H1 (cell line): ENCODE measurements around the gene STX10. TPM values are rescaled to one million over a fixed set of nuclear protein-coding genes. Genes with fewer than 3 reads are reported as not detected.

Source experiments
- BACH1 ChIP-seq: IDR thresholded peaks from 2 replicates; pipeline ENCODE4 v1.6.1; 2012; ENCODE audit warnings: low read length, improper control_type of control experiment
- BCL11A ChIP-seq, 2 experiments: IDR thresholded peaks; one replicate each; pipeline ENCODE4 v1.6.1; 2011; ENCODE audit warnings: low read depth in 2 of 2, low read length in 2 of 2, mild to moderate bottlenecking in 2 of 2
- CEBPB ChIP-seq: IDR thresholded peaks from 2 replicates; pipeline ENCODE4 v1.6.1; 2012; ENCODE audit warnings: low read depth, low read length
- CHD2 ChIP-seq: IDR thresholded peaks from 2 replicates; pipeline ENCODE4 v1.6.1; 2012; ENCODE audit warnings: low read length, improper control_type of control experiment
- CREB1 ChIP-seq: IDR thresholded peaks from 2 replicates; pipeline ENCODE4 v1.6.1; 2012; ENCODE audit warnings: inconsistent platforms
- E2F6 ChIP-seq: IDR thresholded peaks from 2 replicates; pipeline ENCODE4 v1.6.1; 2012; ENCODE audit warnings: inconsistent platforms
- JUND ChIP-seq: IDR thresholded peaks from 2 replicates; pipeline ENCODE4 v1.6.1; 2011; ENCODE audit warnings: mild to moderate bottlenecking, improper control_type of control experiment, low read length
- KDM5A ChIP-seq: fragments of 200-600 bp; IDR thresholded peaks from 2 replicates; pipeline ENCODE4 v1.7.1; 2012; ENCODE audit warnings: mild to moderate bottlenecking, low read length, inconsistent platforms, mixed read lengths
- MAX ChIP-seq: IDR thresholded peaks from 2 replicates; pipeline ENCODE4 v1.6.1; 2012; ENCODE audit warnings: inconsistent platforms
- NANOG ChIP-seq: IDR thresholded peaks from 2 replicates; pipeline ENCODE4 v1.6.1; 2011; ENCODE audit warnings: low read length, low read depth, mild to moderate bottlenecking, inconsistent platforms; ENCODE audit not compliant: insufficient read depth, poor library complexity, severe bottlenecking
- PHF8 ChIP-seq: fragments of 200-600 bp; sonication (generic); conservative IDR thresholded peaks from 2 replicates; pipeline ENCODE4 v1.7.1; 2012; ENCODE audit warnings: low read depth, mild to moderate bottlenecking, inconsistent platforms, low read length, moderate library complexity
- POLR2A ChIP-seq, 2 experiments: IDR thresholded peaks; 1 replicate in 1 of 2; 2 replicates in 1 of 2; pipeline ENCODE4 v1.6.1; 2011; ENCODE audit warnings: low read depth in 2 of 2, low read length in 2 of 2, mild to moderate bottlenecking in 2 of 2; ENCODE audit errors: control extremely low read depth in 1 of 2
- POLR2AphosphoS5 ChIP-seq: IDR thresholded peaks from 2 replicates; pipeline ENCODE4 v1.6.1; 2011; ENCODE audit warnings: low read depth, low read length
- POU5F1 ChIP-seq: IDR thresholded peaks from 2 replicates; pipeline ENCODE4 v1.6.1; 2011; ENCODE audit warnings: low read depth, mild to moderate bottlenecking, low read length, moderate library complexity
- RFX5 ChIP-seq: IDR thresholded peaks from 2 replicates; pipeline ENCODE4 v1.6.1; 2011; ENCODE audit warnings: low read depth, low read length, improper control_type of control experiment, borderline replicate concordance
- RNF2 ChIP-seq: fragments of 200-900, 300-1000 bp; sonication (generic); IDR thresholded peaks from 2 replicates; pipeline ENCODE4 v1.7.1; 2016; ENCODE audit warnings: borderline replicate concordance, low read depth, mild to moderate bottlenecking, antibody characterized with exemption, low read length; ENCODE audit not compliant: poor library complexity, severe bottlenecking; ENCODE audit errors: missing control alignments
- SIN3A ChIP-seq, 2 experiments: IDR thresholded peaks in 1 of 2; conservative IDR thresholded peaks in 1 of 2; 2 replicates each; pipeline ENCODE4 v1.6.1; 2011 to 2012; ENCODE audit warnings: low read length in 2 of 2, improper control_type of control experiment in 1 of 2, low read depth in 1 of 2, mild to moderate bottlenecking in 1 of 2
- SUZ12 ChIP-seq: fragments of 200-600 bp; sonication (generic); IDR thresholded peaks from 2 replicates; pipeline ENCODE4 v1.6.1; 2012; ENCODE audit warnings: mild to moderate bottlenecking, inconsistent platforms, low read length, moderate library complexity, mixed read lengths
- TAF1 ChIP-seq: IDR thresholded peaks from 2 replicates; pipeline ENCODE4 v1.6.1; 2011; ENCODE audit warnings: mild to moderate bottlenecking, low read depth, low read length
- TBP ChIP-seq: IDR thresholded peaks from 2 replicates; pipeline ENCODE4 v1.6.1; 2011; ENCODE audit warnings: low read depth, low read length, improper control_type of control experiment
- YY1 ChIP-seq: IDR thresholded peaks from 2 replicates; pipeline ENCODE4 v1.6.1; 2011; ENCODE audit warnings: low read depth, mild to moderate bottlenecking, low read length
- polyA plus RNA-seq, 7 experiments: library from polyadenylated mRNA; depleted of rRNA in 3 of 7; stranded (reverse) in 5 of 7; unstranded in 2 of 7; fragments of >200 nt in 5 of 7; fragments of 200-250 nt in 2 of 7; gene quantifications; 1 replicate in 5 of 7; 2 replicates in 1 of 7; 4 replicates in 1 of 7; pipeline versions ENCODE4 v1.2.1 to v1.2.3, GENCODE V29; 2011 to 2013; ENCODE audit warnings: missing spikeins in 2 of 7, mixed read lengths in 2 of 7
- total RNA-seq: library from RNA; stranded (reverse); fragmentation: NEBNext Ultra II Directional; extraction: Animal tissue kit (Norgen Biotek cat#: 25700); gene quantifications from 2 replicates; pipeline ENCODE4 v1.2.1, GENCODE V29; 2021
- TF ChIP-seq, protein P1 (sequence below), 3 experiments: IDR thresholded peaks; 1 replicate in 2 of 3; 2 replicates in 1 of 3; pipeline versions ENCODE4 v1.5.1 to v1.6.1; 2011; ENCODE audit warnings: low read length in 3 of 3, mild to moderate bottlenecking in 3 of 3, inconsistent platforms in 2 of 3, low read depth in 1 of 3, moderate library complexity in 1 of 3; ENCODE audit not compliant: insufficient read depth in 1 of 3; ENCODE audit errors: control extremely low read depth in 1 of 3

The STX10 gene
- total and polyA plus RNA-seq, 2 of the 8 experiments (the other 6 are each of a cell fraction or from before 2014, with no cell fraction given) = 53.0 to 80.1 TPM

DNA sequence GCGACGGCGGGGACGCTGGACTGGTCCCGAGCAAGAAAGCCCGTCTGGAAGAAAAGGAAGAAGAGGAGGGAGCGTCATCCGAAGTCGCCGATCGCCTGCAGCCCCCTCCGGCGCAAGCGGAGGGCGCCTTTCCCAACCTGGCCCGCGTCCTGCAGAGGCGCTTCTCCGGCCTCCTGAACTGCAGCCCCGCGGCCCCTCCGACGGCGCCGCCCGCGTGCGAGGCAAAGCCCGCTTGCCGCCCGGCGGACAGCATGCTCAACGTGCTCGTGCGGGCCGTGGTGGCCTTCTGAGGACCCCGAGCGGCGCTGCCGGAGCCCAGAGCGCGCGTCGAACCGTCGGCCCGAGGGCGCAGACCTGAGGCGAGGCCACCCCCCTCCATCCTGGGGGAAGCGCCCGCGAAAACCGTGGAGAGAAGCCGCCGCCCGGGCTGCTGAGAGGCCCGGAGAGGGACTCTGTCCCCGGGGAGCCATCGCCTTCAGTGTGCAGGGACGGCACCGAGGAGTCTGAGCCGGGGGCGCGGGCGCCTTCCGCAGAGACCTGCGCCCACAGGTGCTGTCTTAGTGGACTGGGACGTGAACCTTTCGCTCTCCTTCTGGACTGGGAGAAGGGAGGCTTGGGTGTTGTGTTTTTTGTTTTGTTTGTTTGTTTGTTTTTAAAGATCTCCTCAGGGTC, 3.5 kb upstream of the STX10 start (continued):
- TF ChIP-seq CHD2 = no peak
- peak; percentile 75; the same call in 1 of the 2 replicates for TF ChIP-seq POLR2AphosphoS5
- peak in 1 of 2 experiments; percentile 43; a peak in 1 of 4 replicates for TF ChIP-seq SIN3A (conservative IDR thresholded peaks at IDR 0.05 in 1 of 2, IDR thresholded peaks at IDR 0.05 in 1 of 2; ENCODE audit: low read depth in 1 of 2, low read length in 2 of 2)
- no peak for TF ChIP-seq KDM5A
- peak; percentile 5 for TF ChIP-seq PHF8
- no peak for TF ChIP-seq SUZ12
- TF ChIP-seq POLR2A (IDR thresholded peaks at IDR 0.05; ENCODE audit: control extremely low read depth in 1 of 2, low read depth in 2 of 2, low read length in 2 of 2) = peak in 1 of 2 experiments; percentile 73; a peak in 1 of 3 replicates
- TF ChIP-seq BCL11A (IDR thresholded peaks at IDR 0.05; ENCODE audit: low read depth in 2 of 2, low read length in 2 of 2) = no peak
- no peak for TF ChIP-seq POU5F1
- TF ChIP-seq MAX = no peak
- TF ChIP-seq TBP = no peak
- TF ChIP-seq, protein P1, sequence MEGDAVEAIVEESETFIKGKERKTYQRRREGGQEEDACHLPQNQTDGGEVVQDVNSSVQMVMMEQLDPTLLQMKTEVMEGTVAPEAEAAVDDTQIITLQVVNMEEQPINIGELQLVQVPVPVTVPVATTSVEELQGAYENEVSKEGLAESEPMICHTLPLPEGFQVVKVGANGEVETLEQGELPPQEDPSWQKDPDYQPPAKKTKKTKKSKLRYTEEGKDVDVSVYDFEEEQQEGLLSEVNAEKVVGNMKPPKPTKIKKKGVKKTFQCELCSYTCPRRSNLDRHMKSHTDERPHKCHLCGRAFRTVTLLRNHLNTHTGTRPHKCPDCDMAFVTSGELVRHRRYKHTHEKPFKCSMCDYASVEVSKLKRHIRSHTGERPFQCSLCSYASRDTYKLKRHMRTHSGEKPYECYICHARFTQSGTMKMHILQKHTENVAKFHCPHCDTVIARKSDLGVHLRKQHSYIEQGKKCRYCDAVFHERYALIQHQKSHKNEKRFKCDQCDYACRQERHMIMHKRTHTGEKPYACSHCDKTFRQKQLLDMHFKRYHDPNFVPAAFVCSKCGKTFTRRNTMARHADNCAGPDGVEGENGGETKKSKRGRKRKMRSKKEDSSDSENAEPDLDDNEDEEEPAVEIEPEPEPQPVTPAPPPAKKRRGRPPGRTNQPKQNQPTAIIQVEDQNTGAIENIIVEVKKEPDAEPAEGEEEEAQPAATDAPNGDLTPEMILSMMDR (IDR thresholded peaks at IDR 0.05; ENCODE audit: control extremely low read depth in 1 of 3, insufficient read depth in 1 of 3, low read depth in 1 of 3, low read length in 3 of 3) = peak in 2 of 3 experiments; percentile 5 to 10; a peak in 2 of 4 replicates
- no peak for TF ChIP-seq RNF2
- TF ChIP-seq YY1 = no peak
- TF ChIP-seq TAF1 = no peak; the same call in 1 of the 2 replicates
- TF ChIP-seq RFX5 = no peak
- peak; percentile 82 for TF ChIP-seq CREB1
- TF ChIP-seq CEBPB = no peak
- TF ChIP-seq NANOG = no peak
- no peak for TF ChIP-seq JUND
- no peak for TF ChIP-seq E2F6
- no peak for TF ChIP-seq BACH1
- TF ChIP-seq, all 59 proteins: peak for 9
